HCT116 (cell line): ENCODE data around the gene GGA1. TPM values are rescaled to one million over a fixed set of nuclear protein-coding genes. Genes with fewer than 3 reads are reported as not detected.

Experiments
- ATAC-seq: fragments of 200-7000 bp; cut with Tn5 transposase; 2 replicates; pipeline ENCODE4 v1.9.1; 2020; ENCODE audit warnings: mild to moderate bottlenecking, moderate library complexity
- BruUV-seq: library from RNA; stranded (reverse); fragments of 400-500 nt; replicated peaks from 2 replicates; lab custom pipeline; 2021; lab: Mats Ljungman, UMichigan
- CTCF ChIA-PET: fragments of 300-600 bp; sonication (Branson Sonifier 250); formaldehyde crosslinking; loops from one replicate; lab custom pipeline; 2021; ENCODE audit warnings: antibody characterized with exemption; lab: Charles Lee
- POLR2A ChIA-PET: fragments of 300-600, 350-600 bp; sonication (Branson Sonifier 250); formaldehyde crosslinking; loops from one replicate; lab custom pipeline; 2021; ENCODE audit warnings: antibody characterized with exemption; lab: Charles Lee
- RAD21 ChIA-PET, 2 experiments: fragments of 300-600 bp; sonication (Branson Sonifier 250); formaldehyde crosslinking; loops; one replicate each; lab custom pipeline; 2023; ENCODE audit warnings: low total read pairs in 2 of 2; ENCODE audit not compliant: uncharacterized antibody in 2 of 2, unreplicated experiment in 2 of 2, low non-redundant PET in 1 of 2; lab: Charles Lee
- DNase-seq: peaks from one replicate; pipeline ENCODE4 v3.0.0-alpha.2; 2010; ENCODE audit warnings: low read depth, low spot score
- H2AFZ ChIP-seq: fragments of 200-600 bp; shearing (Covaris generic), sonication (generic); 2 replicates; pipeline ENCODE4 v1.6.1; 2017; ENCODE audit warnings: low read depth, mixed run types, mixed read lengths, antibody characterized with exemption, low read length; ENCODE audit not compliant: poor library complexity, severe bottlenecking
- H3K27ac ChIP-seq: 2 replicates; pipeline ENCODE4 v1.5.1; 2012; ENCODE audit warnings: low read depth, low read length
- H3K27me3 ChIP-seq: fragments of 200-600 bp; sonication (generic); 2 replicates; pipeline ENCODE4 v1.6.1; 2016; ENCODE audit warnings: mixed run types, low read length, mixed read lengths; ENCODE audit not compliant: insufficient read depth
- H3K36me3 ChIP-seq, 2 experiments: fragments of 200-500 bp in 1 of 2; fragments of 200-600 bp in 1 of 2; sonication (Bioruptor generic) in 1 of 2; sonication (generic) in 1 of 2; 2 replicates each; pipeline versions ENCODE4 v1.5.1 to v1.6.1; 2014 to 2016; ENCODE audit warnings: low read length in 2 of 2, inconsistent platforms in 1 of 2, mixed read lengths in 1 of 2, mixed run types in 1 of 2; ENCODE audit not compliant: insufficient read depth in 2 of 2, control insufficient read depth in 1 of 2
- H3K4me1 ChIP-seq, 2 experiments: fragments of 200-600 bp in 1 of 2; sonication (generic) in 1 of 2; 2 replicates each; pipeline versions ENCODE4 v1.5.1 to v1.6.1; 2012 to 2017; ENCODE audit warnings: low read length in 2 of 2, inconsistent platforms in 1 of 2, mild to moderate bottlenecking in 1 of 2, mixed read lengths in 1 of 2, mixed run types in 1 of 2, moderate library complexity in 1 of 2; ENCODE audit not compliant: insufficient read depth in 2 of 2, control insufficient read depth in 1 of 2
- H3K4me2 ChIP-seq: fragments of 200-600 bp; sonication (generic); 2 replicates; pipeline ENCODE4 v1.6.1; 2017; ENCODE audit warnings: mixed run types, low read length, mixed read lengths
- H3K4me3 ChIP-seq, 2 experiments: fragments of 200-600 bp in 1 of 2; sonication (generic) in 1 of 2; replicated peaks in 1 of 2; 2 replicates each; pipeline ENCODE4 v1.5.1; 2011 to 2016; ENCODE audit warnings: low read length in 2 of 2, control low read depth in 1 of 2, low read depth in 1 of 2, mild to moderate bottlenecking in 1 of 2, mixed read lengths in 1 of 2, mixed run types in 1 of 2
- H3K79me2 ChIP-seq: fragments of 200-600 bp; sonication (generic); 2 replicates; pipeline ENCODE4 v1.6.1; 2017; ENCODE audit warnings: mild to moderate bottlenecking, mixed run types, low read length, moderate library complexity, mixed read lengths; ENCODE audit not compliant: insufficient read depth
- H3K9ac ChIP-seq: fragments of 200-600 bp; sonication (generic); 2 replicates; pipeline ENCODE4 v1.6.1; 2016; ENCODE audit warnings: low read length, mixed read lengths
- H3K9me2 ChIP-seq: fragments of 200-600 bp; sonication (generic), shearing (Covaris generic); 2 replicates; pipeline ENCODE4 v1.6.1; 2017; ENCODE audit warnings: mixed run types, mild to moderate bottlenecking, moderate library complexity; ENCODE audit not compliant: insufficient read depth
- H3K9me3 ChIP-seq, 2 experiments: fragments of 200-500 bp in 1 of 2; fragments of 200-600 bp in 1 of 2; sonication (Bioruptor generic) in 1 of 2; sonication (generic) in 1 of 2; 2 replicates each; pipeline ENCODE4 v1.6.1; 2014 to 2017; ENCODE audit warnings: low read length in 2 of 2, mixed read lengths in 2 of 2, inconsistent platforms in 1 of 2, low read depth in 1 of 2, mild to moderate bottlenecking in 1 of 2, mixed run types in 1 of 2, moderate library complexity in 1 of 2; ENCODE audit not compliant: control insufficient read depth in 1 of 2, insufficient read depth in 1 of 2
- H4K20me1 ChIP-seq: fragments of 200-600 bp; sonication (generic), shearing (Covaris generic); 2 replicates; pipeline ENCODE4 v1.6.1; 2017; ENCODE audit warnings: mixed run types, mild to moderate bottlenecking, moderate library complexity; ENCODE audit not compliant: insufficient read depth
- ATF3 ChIP-seq: IDR thresholded peaks from 2 replicates; pipeline ENCODE4 v1.6.1; 2012
- EGR1 ChIP-seq: IDR thresholded peaks from 2 replicates; pipeline ENCODE4 v1.6.1; 2012; ENCODE audit warnings: low read depth
- ELF1 ChIP-seq: IDR thresholded peaks from 2 replicates; pipeline ENCODE4 v1.6.1; 2012; ENCODE audit warnings: low read depth, borderline replicate concordance
- EZH2 ChIP-seq: fragments of 200-600 bp; sonication (generic); IDR thresholded peaks from 2 replicates; pipeline ENCODE4 v1.6.1; 2017; ENCODE audit warnings: antibody characterized with exemption, mixed run types
- EZH2phosphoT487 ChIP-seq: fragments of 200-600 bp; IDR thresholded peaks from 2 replicates; pipeline ENCODE4 v1.6.1; 2018; ENCODE audit warnings: antibody characterized with exemption, borderline replicate concordance
- SP1 ChIP-seq: IDR thresholded peaks from 2 replicates; pipeline ENCODE4 v1.6.1; 2012; ENCODE audit warnings: low read depth
- SRF ChIP-seq: IDR thresholded peaks from 2 replicates; pipeline ENCODE4 v1.6.1; 2012; ENCODE audit warnings: low read depth
- YY1 ChIP-seq: IDR thresholded peaks from 2 replicates; pipeline ENCODE4 v1.6.1; 2011; ENCODE audit warnings: low read length, low read depth, moderate library complexity, mild to moderate bottlenecking; ENCODE audit not compliant: insufficient replicate concordance; ENCODE audit errors: extremely low read depth
- ZNF274 ChIP-seq: fragments of 200-500 bp; sonication (Bioruptor generic); IDR thresholded peaks from 2 replicates; pipeline ENCODE4 v1.6.1; 2014; ENCODE audit warnings: mild to moderate bottlenecking, low read depth, low read length, inconsistent platforms
- intact Hi-C: fragments of 100-400 bp; cut with micrococcal nuclease; formaldehyde crosslinking; loops from 2 replicates; pipeline ENCODE4 v1.10.0; 2022
- total RNA-seq: library from RNA; stranded (reverse); gene quantifications from one replicate; pipeline ENCODE4 v1.2.1, GENCODE V29; 2021; ENCODE audit not compliant: unreplicated experiment
- TF ChIP-seq, protein P1 (sequence below): IDR thresholded peaks from 2 replicates; pipeline ENCODE4 v1.6.1; 2012; ENCODE audit warnings: low read depth

Gene GGA1
- total RNA-seq, 1 experiment from 2014 or later, result 89.8 TPM

GRCh38 chr22:37599153-37599552 lies 9.5 kb upstream of the GGA1 start:
- BruUV-seq, result no TSS peak
- H3K36me3 ChIP-seq, result no peaks in the 10 kb centered on the region
- no peaks in the 10 kb centered on the region for H3K9me3 ChIP-seq
- DNase-seq (no peak), ATAC-seq (no peak)
- TF ChIP-seq EZH2phosphoT487 (no peak), ELF1 (no peak), EGR1 (no peak), EZH2 (no peak)
- peak overlapping the region; percentile 43 for H3K4me2 ChIP-seq
- intact Hi-C loops, result no loop called here
- H4K20me1 ChIP-seq, result no peaks in the 10 kb centered on the region
- ChIA-PET CTCF (interaction anchor here (0.7 kb wide), 1 partner anchor 8 kb away, joined by 3 read pairs; no protein-coding TSS in a partner anchor), POLR2A (interaction anchor here (1.1 to 1.7 kb wide), 2 partner anchors 9 to 76 kb away, joined by 3 to 9 read pairs; partner anchors contain the start of genes GGA1 and LGALS1), RAD21 (interaction anchor here in 1 of 2 experiments (1.1 kb wide), 1 partner anchor 61 kb away, joined by 3 read pairs; no protein-coding TSS in a partner anchor)
- peaks cover 24 to 33% of the 10 kb centered on the region in 2 experiments for H3K4me1 ChIP-seq
- H3K27me3 ChIP-seq, result no peaks in the 10 kb centered on the region
- H3K4me3 ChIP-seq, result no peak overlapping the region
- no peak overlapping the region for H2AFZ ChIP-seq
- H3K79me2 ChIP-seq, result no peaks in the 10 kb centered on the region
- H3K9me2 ChIP-seq, result no peaks in the 10 kb centered on the region
- no peak overlapping the region for H3K27ac ChIP-seq
- no peak overlapping the region for H3K9ac ChIP-seq

DNA sequence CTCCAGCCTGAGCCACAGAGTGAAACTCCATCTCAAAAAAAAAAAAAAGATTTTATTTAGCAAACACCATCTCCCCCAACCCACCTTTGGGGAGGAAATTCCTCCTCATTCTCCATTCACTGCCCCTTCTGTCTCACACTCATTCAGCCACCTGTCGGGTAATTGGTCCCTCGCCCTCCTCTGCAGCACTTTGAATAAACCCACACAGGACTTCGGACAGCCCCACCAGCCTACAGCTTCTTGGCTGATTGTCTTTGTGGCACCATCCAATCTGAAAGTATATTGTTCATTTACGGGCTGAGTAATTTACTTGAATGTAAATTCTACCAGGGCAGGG lies 7.5 kb upstream of the GGA1 start:
- H3K79me2 ChIP-seq, result no peaks in the 10 kb centered on the region
- H3K27me3 ChIP-seq, result no peaks in the 10 kb centered on the region
- peak overlapping the region; percentile 15 for H3K4me2 ChIP-seq
- RAD21 ChIA-PET, result no interaction called here
- no peak overlapping the region for H3K9ac ChIP-seq
- intact Hi-C loops, result no loop called here
- CTCF ChIA-PET, result interaction anchor here (1.3 to 2.4 kb wide), 2 partner anchors 9 to 40 kb away, joined by 3 to 14 read pairs; no protein-coding TSS in a partner anchor
- no TSS peak for BruUV-seq
- TF ChIP-seq SP1 (no peak), SRF (no peak), YY1 (no peak), ELF1 (no peak), ATF3 (no peak), ZNF274 (no peak)
- TF ChIP-seq, protein P1, sequence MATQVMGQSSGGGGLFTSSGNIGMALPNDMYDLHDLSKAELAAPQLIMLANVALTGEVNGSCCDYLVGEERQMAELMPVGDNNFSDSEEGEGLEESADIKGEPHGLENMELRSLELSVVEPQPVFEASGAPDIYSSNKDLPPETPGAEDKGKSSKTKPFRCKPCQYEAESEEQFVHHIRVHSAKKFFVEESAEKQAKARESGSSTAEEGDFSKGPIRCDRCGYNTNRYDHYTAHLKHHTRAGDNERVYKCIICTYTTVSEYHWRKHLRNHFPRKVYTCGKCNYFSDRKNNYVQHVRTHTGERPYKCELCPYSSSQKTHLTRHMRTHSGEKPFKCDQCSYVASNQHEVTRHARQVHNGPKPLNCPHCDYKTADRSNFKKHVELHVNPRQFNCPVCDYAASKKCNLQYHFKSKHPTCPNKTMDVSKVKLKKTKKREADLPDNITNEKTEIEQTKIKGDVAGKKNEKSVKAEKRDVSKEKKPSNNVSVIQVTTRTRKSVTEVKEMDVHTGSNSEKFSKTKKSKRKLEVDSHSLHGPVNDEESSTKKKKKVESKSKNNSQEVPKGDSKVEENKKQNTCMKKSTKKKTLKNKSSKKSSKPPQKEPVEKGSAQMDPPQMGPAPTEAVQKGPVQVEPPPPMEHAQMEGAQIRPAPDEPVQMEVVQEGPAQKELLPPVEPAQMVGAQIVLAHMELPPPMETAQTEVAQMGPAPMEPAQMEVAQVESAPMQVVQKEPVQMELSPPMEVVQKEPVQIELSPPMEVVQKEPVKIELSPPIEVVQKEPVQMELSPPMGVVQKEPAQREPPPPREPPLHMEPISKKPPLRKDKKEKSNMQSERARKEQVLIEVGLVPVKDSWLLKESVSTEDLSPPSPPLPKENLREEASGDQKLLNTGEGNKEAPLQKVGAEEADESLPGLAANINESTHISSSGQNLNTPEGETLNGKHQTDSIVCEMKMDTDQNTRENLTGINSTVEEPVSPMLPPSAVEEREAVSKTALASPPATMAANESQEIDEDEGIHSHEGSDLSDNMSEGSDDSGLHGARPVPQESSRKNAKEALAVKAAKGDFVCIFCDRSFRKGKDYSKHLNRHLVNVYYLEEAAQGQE, result no peak
- no peak for DNase-seq
- no peak overlapping the region; the same call in 1 of the 2 replicates for H3K27ac ChIP-seq
- POLR2A ChIA-PET, result interaction anchor here (2.7 kb wide), 1 partner anchor 9 kb away, joined by 16 read pairs; no protein-coding TSS in a partner anchor
- H3K4me3 ChIP-seq, result no peak overlapping the region
- H4K20me1 ChIP-seq, result no peaks in the 10 kb centered on the region
- no peaks in the 10 kb centered on the region for H3K9me3 ChIP-seq
- H3K36me3 ChIP-seq, result no peaks in the 10 kb centered on the region
- no peak overlapping the region for H2AFZ ChIP-seq
- H3K9me2 ChIP-seq, result no peaks in the 10 kb centered on the region
- ATAC-seq, result no peak
- H3K4me1 ChIP-seq, result peaks cover 37 to 48% of the 10 kb centered on the region in 2 experiments
